Body of pancreas (tissue), 4 donors: ENCODE measurements around the gene PLP1. TPM values are rescaled to one million over a fixed set of nuclear protein-coding genes. Genes with fewer than 3 reads are reported as not detected.

ENCODE experiments used
- ATAC-seq: fragments of 150-250 bp; one replicate; pipeline ENCODE4 v1.9.1; 2016
- DNase-seq, 4 donors: peaks; one replicate each; pipeline ENCODE4 v3.0.0-alpha.2; 2019
- H3K27ac ChIP-seq, 4 donors: fragments of 200-600 bp; sonication (generic); 1 replicate in 3 of 4; 2 replicates in 1 of 4; pipeline versions ENCODE4 v1.5.1 to v1.6.1; 2016 to 2019; ENCODE audit warnings: mild to moderate bottlenecking in 1 of 4, mixed read lengths in 1 of 4, moderate library complexity in 1 of 4
- H3K27me3 ChIP-seq, 2 donors: fragments of 200-600 bp; sonication (generic); one replicate each; pipeline ENCODE4 v1.6.0; 2016; ENCODE audit warnings: mild to moderate bottlenecking in 1 of 2
- H3K36me3 ChIP-seq, 2 donors: fragments of 200-600 bp; sonication (generic); replicated peaks in 1 of 2; 2 replicates each; pipeline ENCODE4 v1.5.1; 2016; ENCODE audit warnings: low read depth in 2 of 2; ENCODE audit not compliant: insufficient read depth in 1 of 2
- H3K4me1 ChIP-seq: fragments of 200-600 bp; sonication (generic); one replicate; pipeline ENCODE4 v1.6.0; 2016
- H3K4me3 ChIP-seq, 2 donors: fragments of 200-600 bp; sonication (generic); 1 replicate in 1 of 2; 2 replicates in 1 of 2; pipeline ENCODE4 v1.5.1; 2016 to 2019
- H3K9me3 ChIP-seq, 3 donors: fragments of 200-600 bp; sonication (generic); 1 replicate in 2 of 3; 2 replicates in 1 of 3; pipeline ENCODE4 v1.5.1; 2016
- CTCF ChIP-seq, 7 experiments: fragments of 450-650 bp in 4 of 7; fragments of 200-600 bp in 3 of 7; sonication (generic) in 3 of 7; IDR thresholded peaks; one replicate each; pipeline ENCODE4 v1.5.1; 2016 to 2019; ENCODE audit warnings: antibody characterized with exemption in 7 of 7
- POLR2A ChIP-seq, 3 donors: fragments of 450-650 bp; IDR thresholded peaks; one replicate each; pipeline ENCODE4 v1.6.1; 2016; ENCODE audit warnings: antibody characterized with exemption in 3 of 3, mild to moderate bottlenecking in 2 of 3
- WGBS, 2 donors: methylation state at CpG; one replicate each; pipeline ENCODE4 v1.1.5; 2017; 5-methylcytosine and 5-hydroxymethylcytosine counted together
- intact Hi-C: fragments of 100-400 bp; cut with DNase I; formaldehyde crosslinking; loops from one replicate; pipeline ENCODE4 v1.15.1; 2023
- total RNA-seq, 2 donors: library from RNA; depleted of rRNA; stranded (reverse); fragments of >200 nt; gene quantifications; one replicate each; pipeline ENCODE4 v1.1.0, GENCODE V29; 2016

The PLP1 gene
- total RNA-seq, 2 donors from 2014 or later: 0.78 to 2.0 TPM

GRCh38 chrX:103779141-103779789 is 2.6 kb downstream of the PLP1 start:
- no peak overlapping the region for H3K27ac ChIP-seq
- intact Hi-C loops: no loop called here
- no peaks in the 10 kb centered on the region for H3K36me3 ChIP-seq
- H3K4me1 ChIP-seq: no peaks in the 10 kb centered on the region
- 51 to 75% methylated on average over 5 to 6 of the region's 6 CpGs for WGBS, 2 donors
- DNase-seq (no peak), ATAC-seq (no peak)
- TF ChIP-seq POLR2A (IDR thresholded peaks at IDR 0.05) (no peak), CTCF (IDR thresholded peaks at IDR 0.05) (no peak)
- no peaks in the 10 kb centered on the region for H3K9me3 ChIP-seq
- no peaks in the 10 kb centered on the region for H3K27me3 ChIP-seq
- no peak overlapping the region for H3K4me3 ChIP-seq

- Histone ChIP-seq H3K4me1 (no peaks in the 10 kb centered on the region), H3K4me3 (no peak overlapping the region), H3K9me3 (no peaks in the 10 kb centered on the region), H3K36me3 (no peaks in the 10 kb centered on the region), H3K27ac (no peak overlapping the region), H3K27me3 (no peaks in the 10 kb centered on the region)
- intact Hi-C loops: no loop called here
- no peak for ATAC-seq
- TF ChIP-seq POLR2A (IDR thresholded peaks at IDR 0.05) (no peak), CTCF (IDR thresholded peaks at IDR 0.05) (no peak)
- DNase-seq: no peak
- 66 to 84% methylated on average over 7 to 9 of the region's 10 CpGs for WGBS, 2 donors
These were observed 3.9 kb downstream of the PLP1 start for GRCh38 chrX:103780336-103781061.

- Histone ChIP-seq H3K4me1 (no peaks in the 10 kb centered on the region), H3K9me3 (no peaks in the 10 kb centered on the region), H3K27me3 (no peaks in the 10 kb centered on the region), H3K27ac (no peak overlapping the region), H3K4me3 (no peak overlapping the region), H3K36me3 (no peaks in the 10 kb centered on the region)
- no peak for DNase-seq
- ATAC-seq: no peak
- TF ChIP-seq CTCF (IDR thresholded peaks at IDR 0.05) (no peak), POLR2A (IDR thresholded peaks at IDR 0.05) (no peak)
- 87 to 90% methylated on average over 4 of the region's 4 CpGs for WGBS, 2 donors
- intact Hi-C loops: no loop called here
These were observed 4.4 kb downstream of the PLP1 start for GRCh38 chrX:103781062-103781402.

- Histone ChIP-seq H3K27ac (no peak overlapping the region), H3K27me3 (no peaks in the 10 kb centered on the region), H3K9me3 (no peaks in the 10 kb centered on the region), H3K4me3 (no peak overlapping the region), H3K36me3 (no peaks in the 10 kb centered on the region), H3K4me1 (no peaks in the 10 kb centered on the region)
- TF ChIP-seq POLR2A (IDR thresholded peaks at IDR 0.05) (no peak), CTCF (IDR thresholded peaks at IDR 0.05) (no peak)
- DNase-seq (no peak), ATAC-seq (no peak)
- intact Hi-C loops: no loop called here
- WGBS, 2 donors: 91% methylated on average over 1 of the region's 1 CpG
These were observed 5.1 kb downstream of the PLP1 start for GRCh38 chrX:103781706-103782105.

GRCh38 chrX:103782640-103783039 is 6.0 kb downstream of the PLP1 start:
- no peak for ATAC-seq
- no peaks in the 10 kb centered on the region for H3K9me3 ChIP-seq
- no peak for DNase-seq
- no peak overlapping the region for H3K27ac ChIP-seq
- WGBS, 2 donors: 42 to 100% methylated on average over 1 to 3 of the region's 3 CpGs
- TF ChIP-seq CTCF (IDR thresholded peaks at IDR 0.05): no peak
- TF ChIP-seq POLR2A (IDR thresholded peaks at IDR 0.05): no peak
- H3K36me3 ChIP-seq: no peaks in the 10 kb centered on the region
- H3K27me3 ChIP-seq: no peaks in the 10 kb centered on the region
- no peak overlapping the region for H3K4me3 ChIP-seq
- intact Hi-C loops: no loop called here
- no peaks in the 10 kb centered on the region for H3K4me1 ChIP-seq
